Ascending aorta (tissue), 2 donors: ENCODE measurements around the gene AMBRA1. TPM values are rescaled to one million over a fixed set of nuclear protein-coding genes. Genes with fewer than 3 reads are reported as not detected.
A peak's percentile ranks its signal among the peaks of the same experiment; 100 is the strongest.

ENCODE experiments used
- DNase-seq, 2 donors: peaks; one replicate each; pipeline ENCODE4 v3.0.0-alpha.2; 2019; ENCODE audit warnings: low spot score in 2 of 2
- H3K27ac ChIP-seq, 2 donors: fragments of 200-600 bp; sonication (generic); one replicate each; pipeline ENCODE4 v1.5.1; 2016 to 2017; ENCODE audit warnings: mild to moderate bottlenecking in 1 of 2
- H3K27me3 ChIP-seq: fragments of 200-600 bp; sonication (generic); one replicate; pipeline ENCODE4 v1.5.1; 2017
- H3K36me3 ChIP-seq, 2 donors: fragments of 200-600 bp; sonication (generic); one replicate each; pipeline ENCODE4 v1.5.1; 2016
- H3K4me1 ChIP-seq, 2 donors: fragments of 200-600 bp; sonication (generic); one replicate each; pipeline ENCODE4 v1.5.1; 2016 to 2017; ENCODE audit warnings: mild to moderate bottlenecking in 1 of 2
- H3K4me3 ChIP-seq, 2 donors: fragments of 200-600 bp; sonication (generic); one replicate each; pipeline ENCODE4 v1.5.1; 2016 to 2017; ENCODE audit warnings: mild to moderate bottlenecking in 1 of 2
- H3K9me3 ChIP-seq, 2 donors: fragments of 200-600 bp; sonication (generic); one replicate each; pipeline ENCODE4 v1.5.1; 2016
- intact Hi-C: fragments of 100-400 bp; cut with DNase I; formaldehyde crosslinking; loops from one replicate; pipeline ENCODE4 v1.15.1; 2023
- total RNA-seq: library from RNA; depleted of rRNA; stranded (reverse); fragments of >200 nt; gene quantifications from one replicate; pipeline ENCODE4 v1.1.0, GENCODE V29; 2016
- TF ChIP-seq, protein P1 (sequence below), 3 experiments: fragments of 200-600 bp in 2 of 3; fragments of 450-650 bp in 1 of 3; sonication (generic) in 2 of 3; IDR thresholded peaks; one replicate each; pipeline ENCODE4 v1.5.1; 2016 to 2019; ENCODE audit warnings: antibody characterized with exemption in 3 of 3, mild to moderate bottlenecking in 1 of 3, moderate library complexity in 1 of 3

The AMBRA1 gene
- total RNA-seq, 1 donor from 2014 or later = 12.1 TPM

DNA sequence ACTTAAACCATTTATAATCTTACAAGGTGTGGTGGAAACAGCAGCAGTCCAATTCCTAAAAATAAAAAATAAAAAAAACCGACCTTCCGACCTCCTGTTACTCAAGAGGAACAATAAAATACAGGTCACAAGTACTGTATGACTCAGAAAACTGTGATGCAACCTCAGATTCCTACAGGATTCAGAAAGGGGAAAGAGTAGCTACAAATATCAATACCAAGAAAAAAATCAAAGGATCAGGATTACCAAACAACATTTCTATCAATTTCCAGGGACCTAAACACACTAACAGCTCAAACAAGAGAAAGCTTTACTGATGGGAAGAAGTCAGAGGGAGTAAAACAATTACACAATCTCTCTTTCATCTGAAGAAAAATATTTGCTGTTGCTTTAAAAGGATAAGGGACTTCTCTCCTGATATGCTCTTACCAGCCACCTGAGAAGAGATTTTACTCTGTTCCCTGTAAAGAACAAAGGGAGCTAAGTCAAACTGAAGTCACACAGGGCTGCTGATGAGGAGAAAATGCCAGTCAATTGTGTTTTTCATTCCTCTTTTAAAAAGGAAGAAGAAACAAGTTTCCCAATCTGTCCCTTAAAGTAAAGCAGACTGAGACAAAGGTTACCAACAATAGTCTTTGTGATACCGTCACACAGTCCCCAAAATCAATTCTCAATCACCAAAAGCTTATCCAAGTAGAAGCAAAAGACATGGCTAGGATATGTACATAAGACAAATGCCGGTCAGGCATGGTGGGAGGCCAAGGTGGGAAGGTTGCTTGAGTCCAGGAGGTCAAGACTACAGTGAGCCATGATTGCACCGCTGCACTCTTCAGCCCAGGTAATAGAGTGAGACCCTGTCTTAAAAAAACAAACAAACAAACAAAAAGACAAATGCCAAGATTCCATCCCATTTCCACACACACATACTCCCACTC, 39.3 kb downstream of the AMBRA1 start:
- H3K36me3 ChIP-seq = no peaks in the 10 kb centered on the region
- intact Hi-C loops = loop anchor here (5.0 kb wide), 1 partner anchor 38 kb away; the partner anchor contains the start of gene AMBRA1
- H3K4me1 ChIP-seq = peaks cover 5 to 23% of the 10 kb centered on the region in 2 donors
- DNase-seq = no peak
- peak overlapping the region; percentile 53 to 78 for H3K27ac ChIP-seq
- H3K9me3 ChIP-seq = no peaks in the 10 kb centered on the region
- H3K4me3 ChIP-seq = no peak overlapping the region
- no peaks in the 10 kb centered on the region for H3K27me3 ChIP-seq
- TF ChIP-seq, protein P1, sequence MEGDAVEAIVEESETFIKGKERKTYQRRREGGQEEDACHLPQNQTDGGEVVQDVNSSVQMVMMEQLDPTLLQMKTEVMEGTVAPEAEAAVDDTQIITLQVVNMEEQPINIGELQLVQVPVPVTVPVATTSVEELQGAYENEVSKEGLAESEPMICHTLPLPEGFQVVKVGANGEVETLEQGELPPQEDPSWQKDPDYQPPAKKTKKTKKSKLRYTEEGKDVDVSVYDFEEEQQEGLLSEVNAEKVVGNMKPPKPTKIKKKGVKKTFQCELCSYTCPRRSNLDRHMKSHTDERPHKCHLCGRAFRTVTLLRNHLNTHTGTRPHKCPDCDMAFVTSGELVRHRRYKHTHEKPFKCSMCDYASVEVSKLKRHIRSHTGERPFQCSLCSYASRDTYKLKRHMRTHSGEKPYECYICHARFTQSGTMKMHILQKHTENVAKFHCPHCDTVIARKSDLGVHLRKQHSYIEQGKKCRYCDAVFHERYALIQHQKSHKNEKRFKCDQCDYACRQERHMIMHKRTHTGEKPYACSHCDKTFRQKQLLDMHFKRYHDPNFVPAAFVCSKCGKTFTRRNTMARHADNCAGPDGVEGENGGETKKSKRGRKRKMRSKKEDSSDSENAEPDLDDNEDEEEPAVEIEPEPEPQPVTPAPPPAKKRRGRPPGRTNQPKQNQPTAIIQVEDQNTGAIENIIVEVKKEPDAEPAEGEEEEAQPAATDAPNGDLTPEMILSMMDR (IDR thresholded peaks at IDR 0.05) = no peak

DNA sequence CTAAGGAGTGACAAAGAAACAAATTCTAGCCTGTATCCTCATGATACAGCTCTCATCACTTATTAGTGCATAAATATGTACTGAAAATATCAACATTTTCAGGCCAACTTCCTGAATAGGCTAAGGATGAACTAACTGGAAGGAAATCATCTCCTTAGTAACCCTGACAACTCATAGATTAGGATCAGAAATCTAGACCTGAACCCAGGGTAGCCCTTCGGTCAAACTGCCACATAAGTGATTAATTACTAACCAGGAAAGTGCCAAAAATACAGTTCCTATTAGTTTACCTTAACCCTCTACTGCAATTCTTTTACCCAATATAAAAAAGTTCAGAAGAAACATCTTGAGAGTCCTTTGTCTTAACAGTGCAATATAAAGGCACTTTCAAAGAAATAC, 40.0 kb downstream of the AMBRA1 start:
- intact Hi-C loops = loop anchor here (5.0 kb wide), 1 partner anchor 38 kb away; the partner anchor contains the start of gene AMBRA1
- Histone ChIP-seq H3K9me3 (no peaks in the 10 kb centered on the region), H3K27ac (peak overlapping the region; percentile 53 to 70), H3K4me3 (no peak overlapping the region), H3K36me3 (no peaks in the 10 kb centered on the region), H3K27me3 (no peaks in the 10 kb centered on the region), H3K4me1 (peaks cover 5 to 21% of the 10 kb centered on the region in 2 donors)
- TF ChIP-seq, protein P1 (IDR thresholded peaks at IDR 0.05) = no peak
- no peak for DNase-seq

DNA sequence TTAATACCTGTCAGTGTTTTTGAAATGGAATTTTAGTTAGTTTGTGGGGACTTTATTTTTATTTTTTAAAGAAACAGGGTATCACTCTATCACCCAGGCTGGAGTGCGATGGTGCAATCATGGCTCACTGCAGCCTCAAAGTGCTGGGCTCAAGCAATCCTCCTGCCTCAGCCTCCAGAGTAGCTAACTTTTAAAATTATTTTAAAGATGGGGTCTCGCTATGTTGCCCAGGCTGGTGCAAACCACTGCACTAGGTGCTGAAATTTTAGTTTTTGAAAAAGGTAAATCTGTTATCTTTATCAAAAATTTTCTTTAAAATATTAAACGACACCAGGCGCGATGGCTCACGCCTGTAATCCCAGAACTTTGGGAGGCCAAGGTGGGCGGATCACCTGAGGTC, 42.6 kb downstream of the AMBRA1 start:
- H3K4me3 ChIP-seq = no peak overlapping the region
- TF ChIP-seq, protein P1 (IDR thresholded peaks at IDR 0.05) = no peak
- H3K36me3 ChIP-seq = peaks cover 7 to 13% of the 10 kb centered on the region in 2 donors
- H3K9me3 ChIP-seq = no peaks in the 10 kb centered on the region
- H3K27me3 ChIP-seq = no peaks in the 10 kb centered on the region
- DNase-seq = no peak
- intact Hi-C loops = loop anchor here (5.0 kb wide), 1 partner anchor 41 kb away; the partner anchor contains the start of gene AMBRA1
- H3K27ac ChIP-seq = no peak overlapping the region
- H3K4me1 ChIP-seq = peaks cover 5 to 21% of the 10 kb centered on the region in 2 donors

DNA sequence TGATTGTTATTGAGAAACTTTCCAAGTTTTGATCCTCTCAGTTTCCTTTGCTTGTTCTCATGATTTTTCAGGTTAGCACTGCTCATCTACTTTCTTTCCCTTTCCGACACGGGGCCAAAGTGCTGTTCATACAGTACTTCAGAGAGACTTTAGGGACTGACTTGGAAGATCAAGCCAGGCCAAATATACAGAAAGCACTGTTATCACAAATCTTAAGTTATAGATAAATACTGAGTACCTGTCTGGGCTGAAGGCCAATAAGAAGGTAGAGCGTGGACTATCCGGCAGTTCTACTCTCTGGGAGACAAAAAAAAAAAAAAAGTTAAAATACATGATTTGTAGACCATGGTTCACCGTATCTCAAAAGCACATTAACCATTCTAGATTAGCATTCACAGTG, 46.2 kb downstream of the AMBRA1 start:
- H3K36me3 ChIP-seq = peaks cover 29 to 48% of the 10 kb centered on the region in 2 donors
- intact Hi-C loops = no loop called here
- DNase-seq = no peak
- H3K4me1 ChIP-seq = no peaks in the 10 kb centered on the region
- H3K4me3 ChIP-seq = no peak overlapping the region
- H3K9me3 ChIP-seq = no peaks in the 10 kb centered on the region
- no peaks in the 10 kb centered on the region for H3K27me3 ChIP-seq
- no peak overlapping the region for H3K27ac ChIP-seq
- TF ChIP-seq, protein P1 (IDR thresholded peaks at IDR 0.05) = no peak

DNA sequence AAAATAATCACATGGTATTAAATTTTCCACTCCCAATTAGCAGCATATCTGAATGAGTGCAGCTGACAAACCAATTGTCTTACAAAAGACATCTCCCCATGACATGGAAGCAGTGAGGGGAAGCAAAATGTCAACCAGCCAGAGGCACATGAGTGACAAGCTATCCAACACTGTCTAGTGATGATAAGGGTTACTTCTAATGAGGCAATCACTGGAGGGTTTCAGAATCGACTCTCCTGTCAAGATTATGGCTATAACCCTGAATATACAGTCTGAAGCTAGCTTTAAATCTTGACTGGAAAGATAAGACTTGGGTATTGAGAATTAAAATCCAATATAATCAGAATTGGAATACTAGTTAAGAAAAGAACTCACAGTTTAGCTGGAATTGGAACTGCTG, 50.3 kb downstream of the AMBRA1 start:
- H3K4me1 ChIP-seq = no peaks in the 10 kb centered on the region
- TF ChIP-seq, protein P1 (IDR thresholded peaks at IDR 0.05) = no peak
- peaks cover 50 to 76% of the 10 kb centered on the region in 2 donors for H3K36me3 ChIP-seq
- H3K27ac ChIP-seq = no peak overlapping the region
- no peaks in the 10 kb centered on the region for H3K27me3 ChIP-seq
- no peaks in the 10 kb centered on the region for H3K9me3 ChIP-seq
- no peak overlapping the region for H3K4me3 ChIP-seq
- DNase-seq = no peak
- intact Hi-C loops = no loop called here
